HepG2 (cell line): ENCODE data around the gene ALG11. TPM values are rescaled to one million over a fixed set of nuclear protein-coding genes. Genes with fewer than 3 reads are reported as not detected.
A peak's percentile ranks its signal among the peaks of the same experiment; 100 is the strongest.

Experiments used
- LCORL ChIP-seq, 2 experiments: fragments of 450-650 bp in 1 of 2; sonication (generic) in 1 of 2; formaldehyde crosslinking in 1 of 2; IDR thresholded peaks; 2 replicates each; pipeline versions ENCODE4 v1.5.0 to v1.6.1; 2017 to 2020; ENCODE audit warnings: antibody characterized with exemption in 1 of 2, missing genetic modification reagents in 1 of 2
- MIXL1 ChIP-seq: IDR thresholded peaks from 2 replicates; pipeline ENCODE4 v1.6.1; 2016
- MYC ChIP-seq: sonication (generic); formaldehyde crosslinking; IDR thresholded peaks from 2 replicates; pipeline ENCODE4 v1.9.0; 2021; ENCODE audit warnings: missing genetic modification reagents, borderline replicate concordance
- NCOA2 ChIP-seq: sonication (generic); formaldehyde crosslinking; IDR thresholded peaks from 2 replicates; pipeline ENCODE4 v1.8.0; 2022; ENCODE audit warnings: inconsistent platforms
- PHB2 ChIP-seq: fragments of 450-650 bp; IDR thresholded peaks from 2 replicates; pipeline ENCODE4 v1.6.1; 2018; ENCODE audit not compliant: partially characterized antibody
- SPEN ChIP-seq: sonication (generic); formaldehyde crosslinking; IDR thresholded peaks from 2 replicates; pipeline ENCODE4 v1.5.1; 2020; ENCODE audit warnings: low read depth, mild to moderate bottlenecking, missing genetic modification reagents
- TGIF2 ChIP-seq: IDR thresholded peaks from 2 replicates; pipeline ENCODE4 v1.6.1; 2016; ENCODE audit warnings: control low read depth, missing compliant biosample characterization
- THAP11 ChIP-seq: IDR thresholded peaks from 2 replicates; pipeline ENCODE4 v1.6.1; 2016; ENCODE audit warnings: missing biosample characterization, missing genetic modification reagents
- TMF1 ChIP-seq: sonication (generic); formaldehyde crosslinking; IDR thresholded peaks from 2 replicates; pipeline ENCODE4 v1.8.1; 2022; ENCODE audit warnings: low read depth, missing genetic modification reagents
- WIZ ChIP-seq: sonication (generic); formaldehyde crosslinking; IDR thresholded peaks from 2 replicates; pipeline ENCODE4 v1.5.1; 2020; ENCODE audit warnings: mild to moderate bottlenecking, missing genetic modification reagents
- ZMYM4 ChIP-seq: sonication (generic); formaldehyde crosslinking; IDR thresholded peaks from 2 replicates; pipeline ENCODE4 v1.8.1; 2023; ENCODE audit warnings: mild to moderate bottlenecking, missing genetic modification reagents
- ZNF256 ChIP-seq: sonication (generic); formaldehyde crosslinking; conservative IDR thresholded peaks from 2 replicates; pipeline ENCODE4 v1.4.0; 2020; ENCODE audit warnings: missing genetic modification reagents
- ZNF34 ChIP-seq: sonication (generic); formaldehyde crosslinking; IDR thresholded peaks from 2 replicates; pipeline ENCODE4 v1.4.0; 2020; ENCODE audit warnings: mild to moderate bottlenecking, missing genetic modification reagents, borderline replicate concordance
- ZNF446 ChIP-seq: sonication (generic); formaldehyde crosslinking; IDR thresholded peaks from 2 replicates; pipeline ENCODE4 v1.5.0; 2020; ENCODE audit warnings: mild to moderate bottlenecking, missing genetic modification reagents
- ZNF563 ChIP-seq: sonication (generic); formaldehyde crosslinking; IDR thresholded peaks from 2 replicates; pipeline ENCODE4 v1.8.0; 2022; ENCODE audit warnings: mild to moderate bottlenecking, moderate library complexity, missing genetic modification reagents
- ZNF652 ChIP-seq: IDR thresholded peaks from 2 replicates; pipeline ENCODE4 v1.6.1; 2016; ENCODE audit warnings: low read depth, borderline replicate concordance
- ZNF749 ChIP-seq: sonication (generic); formaldehyde crosslinking; IDR thresholded peaks from 2 replicates; pipeline ENCODE4 v1.8.0; 2022; ENCODE audit warnings: mild to moderate bottlenecking, missing genetic modification reagents, moderate library complexity, borderline replicate concordance
- ZSCAN21 ChIP-seq: sonication (generic); formaldehyde crosslinking; IDR thresholded peaks from 2 replicates; pipeline ENCODE4 v1.8.0; 2022; ENCODE audit warnings: mild to moderate bottlenecking, missing genetic modification reagents, moderate library complexity, borderline replicate concordance
- ZSCAN30 ChIP-seq: sonication (generic); formaldehyde crosslinking; IDR thresholded peaks from 2 replicates; pipeline ENCODE4 v1.5.0; 2020; ENCODE audit warnings: mild to moderate bottlenecking, missing genetic modification reagents
- polyA plus RNA-seq, 8 experiments: library from polyadenylated mRNA; depleted of rRNA in 3 of 8; stranded (reverse) in 7 of 8; unstranded in 1 of 8; fragments of >200 nt; fragmentation: Illumina TruSeq in 4 of 8; extraction: Trizol in 4 of 8; gene quantifications; 2 replicates each; pipeline versions ENCODE4 v1.2.1 to v1.2.3, GENCODE V29; 2011 to 2016; ENCODE audit warnings: low read depth in 4 of 8, missing spikeins in 1 of 8, mixed read lengths in 1 of 8; ENCODE audit not compliant: insufficient read depth in 1 of 8
- total RNA-seq, 5 experiments: library from RNA; depleted of rRNA; stranded (reverse); fragments of >200 nt; fragmentation: Illumina TruSeq; extraction: Trizol; gene quantifications; 2 replicates each; pipeline ENCODE4 v1.2.3, GENCODE V29; 2016; ENCODE audit warnings: low read depth in 1 of 5
- TF ChIP-seq, protein P1 (sequence below): sonication (generic); formaldehyde crosslinking; IDR thresholded peaks from 2 replicates; pipeline ENCODE4 v1.5.1; 2020; ENCODE audit warnings: missing genetic modification reagents, mild to moderate bottlenecking, borderline replicate concordance
- TF ChIP-seq, protein P2 (sequence below): sonication (generic); formaldehyde crosslinking; IDR thresholded peaks from 2 replicates; pipeline ENCODE4 v1.8.0; 2022; ENCODE audit warnings: mild to moderate bottlenecking, missing genetic modification reagents; ENCODE audit not compliant: insufficient replicate concordance
- TF ChIP-seq, protein P3 (sequence below): IDR thresholded peaks from 2 replicates; pipeline ENCODE4 v1.6.1; 2016
- TF ChIP-seq, protein P4 (sequence below): sonication (generic); formaldehyde crosslinking; conservative IDR thresholded peaks from 2 replicates; pipeline ENCODE4 v1.8.0; 2022; ENCODE audit warnings: mild to moderate bottlenecking, moderate library complexity, missing genetic modification reagents
- TF ChIP-seq, protein P5 (sequence below): sonication (generic); formaldehyde crosslinking; IDR thresholded peaks from 2 replicates; pipeline ENCODE4 v1.5.1; 2020; ENCODE audit warnings: mild to moderate bottlenecking, moderate library complexity, missing genetic modification reagents

Gene ALG11
- total and polyA plus RNA-seq, 2 of the 13 experiments (the other 11 are each of a cell fraction or from before 2014, with no cell fraction given), result 14.7 to 27.9 TPM

DNA sequence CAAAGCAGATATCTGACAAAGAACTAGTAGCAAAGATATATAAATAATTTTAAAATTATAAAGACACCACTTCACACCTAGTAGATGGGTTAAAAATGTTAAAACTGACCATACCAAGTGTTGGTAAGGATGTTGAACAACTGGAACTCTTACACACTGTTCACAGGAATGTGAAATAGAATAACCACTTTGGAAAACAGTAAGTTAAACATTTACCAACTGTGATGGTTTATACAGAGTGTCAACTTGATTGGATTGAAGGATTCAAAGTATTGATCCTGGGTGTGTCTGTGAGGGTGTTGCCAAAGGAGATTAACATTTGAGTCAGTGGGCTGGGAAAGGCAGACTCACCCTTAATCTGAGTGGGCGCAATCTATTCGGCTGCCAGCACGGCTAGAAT is 31.5 kb downstream of the ALG11 start (continued):
- TF ChIP-seq PHB2, result no peak
- peak; percentile 16; the same call in 1 of the 2 replicates for TF ChIP-seq THAP11 (CRISPR knock-in tag)
- TF ChIP-seq ZNF256, result no peak
- TF ChIP-seq ZSCAN30, result no peak
- TF ChIP-seq, protein P1, sequence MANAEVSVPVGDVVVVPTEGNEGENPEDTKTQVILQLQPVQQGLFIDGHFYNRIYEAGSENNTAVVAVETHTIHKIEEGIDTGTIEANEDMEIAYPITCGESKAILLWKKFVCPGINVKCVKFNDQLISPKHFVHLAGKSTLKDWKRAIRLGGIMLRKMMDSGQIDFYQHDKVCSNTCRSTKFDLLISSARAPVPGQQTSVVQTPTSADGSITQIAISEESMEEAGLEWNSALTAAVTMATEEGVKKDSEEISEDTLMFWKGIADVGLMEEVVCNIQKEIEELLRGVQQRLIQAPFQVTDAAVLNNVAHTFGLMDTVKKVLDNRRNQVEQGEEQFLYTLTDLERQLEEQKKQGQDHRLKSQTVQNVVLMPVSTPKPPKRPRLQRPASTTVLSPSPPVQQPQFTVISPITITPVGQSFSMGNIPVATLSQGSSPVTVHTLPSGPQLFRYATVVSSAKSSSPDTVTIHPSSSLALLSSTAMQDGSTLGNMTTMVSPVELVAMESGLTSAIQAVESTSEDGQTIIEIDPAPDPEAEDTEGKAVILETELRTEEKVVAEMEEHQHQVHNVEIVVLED (CRISPR knock-in tag), result no peak
- TF ChIP-seq, protein P2, sequence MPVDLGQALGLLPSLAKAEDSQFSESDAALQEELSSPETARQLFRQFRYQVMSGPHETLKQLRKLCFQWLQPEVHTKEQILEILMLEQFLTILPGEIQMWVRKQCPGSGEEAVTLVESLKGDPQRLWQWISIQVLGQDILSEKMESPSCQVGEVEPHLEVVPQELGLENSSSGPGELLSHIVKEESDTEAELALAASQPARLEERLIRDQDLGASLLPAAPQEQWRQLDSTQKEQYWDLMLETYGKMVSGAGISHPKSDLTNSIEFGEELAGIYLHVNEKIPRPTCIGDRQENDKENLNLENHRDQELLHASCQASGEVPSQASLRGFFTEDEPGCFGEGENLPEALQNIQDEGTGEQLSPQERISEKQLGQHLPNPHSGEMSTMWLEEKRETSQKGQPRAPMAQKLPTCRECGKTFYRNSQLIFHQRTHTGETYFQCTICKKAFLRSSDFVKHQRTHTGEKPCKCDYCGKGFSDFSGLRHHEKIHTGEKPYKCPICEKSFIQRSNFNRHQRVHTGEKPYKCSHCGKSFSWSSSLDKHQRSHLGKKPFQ (CRISPR knock-in tag), result no peak
- TF ChIP-seq TMF1 (CRISPR knock-in tag), result no peak
- TF ChIP-seq NCOA2 (CRISPR knock-in tag), result no peak
- TF ChIP-seq ZNF749, result no peak
- peak; percentile 54; the same call in 1 of the 2 replicates for TF ChIP-seq ZMYM4 (CRISPR knock-in tag)
- no peak for TF ChIP-seq SPEN (CRISPR knock-in tag)
- TF ChIP-seq, protein P3, sequence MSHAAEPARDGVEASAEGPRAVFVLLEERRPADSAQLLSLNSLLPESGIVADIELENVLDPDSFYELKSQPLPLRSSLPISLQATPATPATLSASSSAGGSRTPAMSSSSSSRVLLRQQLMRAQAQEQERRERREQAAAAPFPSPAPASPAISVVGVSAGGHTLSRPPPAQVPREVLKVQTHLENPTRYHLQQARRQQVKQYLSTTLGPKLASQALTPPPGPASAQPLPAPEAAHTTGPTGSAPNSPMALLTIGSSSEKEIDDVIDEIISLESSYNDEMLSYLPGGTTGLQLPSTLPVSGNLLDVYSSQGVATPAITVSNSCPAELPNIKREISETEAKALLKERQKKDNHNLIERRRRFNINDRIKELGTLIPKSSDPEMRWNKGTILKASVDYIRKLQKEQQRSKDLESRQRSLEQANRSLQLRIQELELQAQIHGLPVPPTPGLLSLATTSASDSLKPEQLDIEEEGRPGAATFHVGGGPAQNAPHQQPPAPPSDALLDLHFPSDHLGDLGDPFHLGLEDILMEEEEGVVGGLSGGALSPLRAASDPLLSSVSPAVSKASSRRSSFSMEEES (CRISPR knock-in tag), result no peak
- no peak for TF ChIP-seq MYC (CRISPR knock-in tag)
- no peak for TF ChIP-seq ZNF34
- TF ChIP-seq, protein P4, sequence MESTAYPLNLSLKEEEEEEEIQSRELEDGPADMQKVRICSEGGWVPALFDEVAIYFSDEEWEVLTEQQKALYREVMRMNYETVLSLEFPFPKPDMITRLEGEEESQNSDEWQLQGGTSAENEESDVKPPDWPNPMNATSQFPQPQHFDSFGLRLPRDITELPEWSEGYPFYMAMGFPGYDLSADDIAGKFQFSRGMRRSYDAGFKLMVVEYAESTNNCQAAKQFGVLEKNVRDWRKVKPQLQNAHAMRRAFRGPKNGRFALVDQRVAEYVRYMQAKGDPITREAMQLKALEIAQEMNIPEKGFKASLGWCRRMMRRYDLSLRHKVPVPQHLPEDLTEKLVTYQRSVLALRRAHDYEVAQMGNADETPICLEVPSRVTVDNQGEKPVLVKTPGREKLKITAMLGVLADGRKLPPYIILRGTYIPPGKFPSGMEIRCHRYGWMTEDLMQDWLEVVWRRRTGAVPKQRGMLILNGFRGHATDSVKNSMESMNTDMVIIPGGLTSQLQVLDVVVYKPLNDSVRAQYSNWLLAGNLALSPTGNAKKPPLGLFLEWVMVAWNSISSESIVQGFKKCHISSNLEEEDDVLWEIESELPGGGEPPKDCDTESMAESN (CRISPR knock-in tag), result no peak
- no peak for TF ChIP-seq ZNF563 (CRISPR knock-in tag)
- TF ChIP-seq, protein P5, sequence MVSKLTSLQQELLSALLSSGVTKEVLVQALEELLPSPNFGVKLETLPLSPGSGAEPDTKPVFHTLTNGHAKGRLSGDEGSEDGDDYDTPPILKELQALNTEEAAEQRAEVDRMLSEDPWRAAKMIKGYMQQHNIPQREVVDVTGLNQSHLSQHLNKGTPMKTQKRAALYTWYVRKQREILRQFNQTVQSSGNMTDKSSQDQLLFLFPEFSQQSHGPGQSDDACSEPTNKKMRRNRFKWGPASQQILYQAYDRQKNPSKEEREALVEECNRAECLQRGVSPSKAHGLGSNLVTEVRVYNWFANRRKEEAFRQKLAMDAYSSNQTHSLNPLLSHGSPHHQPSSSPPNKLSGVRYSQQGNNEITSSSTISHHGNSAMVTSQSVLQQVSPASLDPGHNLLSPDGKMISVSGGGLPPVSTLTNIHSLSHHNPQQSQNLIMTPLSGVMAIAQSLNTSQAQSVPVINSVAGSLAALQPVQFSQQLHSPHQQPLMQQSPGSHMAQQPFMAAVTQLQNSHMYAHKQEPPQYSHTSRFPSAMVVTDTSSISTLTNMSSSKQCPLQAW (CRISPR knock-in tag), result peak; percentile 28; the same call in 1 of the 2 replicates
- TF ChIP-seq WIZ (CRISPR knock-in tag), result no peak
- TF ChIP-seq ZSCAN21 (CRISPR knock-in tag), result no peak
- TF ChIP-seq LCORL (IDR thresholded peaks at IDR 0.05), result no peak
- TF ChIP-seq LCORL (CRISPR knock-in tag; IDR thresholded peaks at IDR 0.05), result no peak
- no peak for TF ChIP-seq TGIF2 (CRISPR knock-in tag)
- TF ChIP-seq ZNF446 (CRISPR knock-in tag), result no peak
- TF ChIP-seq ZNF652 (CRISPR knock-in tag), result no peak
- no peak for TF ChIP-seq MIXL1 (CRISPR knock-in tag)
